NCI-H1417 treated with DMSO at 0.1 percent for 48 hours (cell line): ENCODE results near the gene CYP1B1.
"Not testable (repeated sequence)": the region's sequence is repeated elsewhere in the genome, so short reads cannot be mapped to it uniquely, and the experiment has no call there.

ENCODE experiments used
- DNase-seq: peaks from one replicate; lab custom pipeline; 2025; lab: John Stamatoyannopoulos, UW

CYP1B1 gene

DNA sequence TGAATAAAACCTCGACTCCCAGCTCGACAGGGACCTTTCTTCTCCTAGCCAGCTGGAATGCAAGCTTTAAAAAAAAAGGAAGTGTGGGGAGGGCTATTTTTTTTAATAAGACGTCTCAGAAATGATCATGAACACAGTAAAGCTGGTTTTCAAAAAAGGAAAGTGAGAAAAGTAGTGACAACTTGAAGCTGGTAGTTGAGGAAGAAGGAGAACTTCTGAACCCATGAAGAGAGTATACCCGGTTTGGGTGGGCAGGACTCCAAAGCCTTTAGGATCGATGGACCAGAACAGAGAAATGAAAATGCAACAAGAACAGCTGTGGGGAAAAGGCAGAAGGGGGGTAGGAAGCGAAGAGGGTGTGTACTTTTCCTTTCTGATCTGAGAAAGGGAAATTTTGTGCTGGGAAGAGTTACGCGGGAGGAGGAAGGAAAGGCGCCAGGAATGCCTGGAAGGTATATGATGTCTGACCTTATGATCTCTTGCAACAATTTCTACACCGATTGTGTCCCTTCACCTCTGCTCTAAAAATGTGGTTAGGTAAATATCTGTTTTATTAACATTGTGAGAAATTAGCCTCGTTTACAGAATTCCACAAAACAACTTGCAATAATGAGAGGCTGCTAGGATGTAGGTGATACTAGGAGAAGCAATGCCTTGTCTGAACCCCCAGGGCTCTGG, 22.6 kb upstream of the CYP1B1 start:
- no peak for DNase-seq

DNA sequence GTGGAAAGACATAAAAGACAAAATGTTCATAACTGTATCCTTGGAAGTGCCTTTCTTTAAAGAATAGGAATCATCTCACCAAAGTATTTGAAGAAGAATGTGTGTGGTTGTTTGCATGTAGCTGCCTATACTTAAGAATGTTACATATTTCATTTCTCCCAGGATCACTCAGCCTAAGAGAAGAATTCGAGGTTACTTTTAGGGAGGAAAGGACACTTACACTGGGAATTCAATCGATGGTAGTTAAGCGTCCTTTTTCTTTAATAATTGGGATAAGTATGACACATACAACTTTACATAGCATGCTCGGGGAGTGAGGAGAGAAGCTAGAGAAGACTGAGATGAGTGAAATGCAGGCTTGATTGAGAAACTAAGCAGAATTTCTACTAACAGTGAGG, 22.0 kb upstream of the CYP1B1 start:
- DNase-seq, result no peak

- no peak for DNase-seq
Measured at GRCh38 chr2:38097258-38097987, 21.5 kb upstream of the CYP1B1 start.

GRCh38 chr2:38095996-38096861, 20.3 kb upstream of the CYP1B1 start:
- DNase-seq, result no peak

DNA sequence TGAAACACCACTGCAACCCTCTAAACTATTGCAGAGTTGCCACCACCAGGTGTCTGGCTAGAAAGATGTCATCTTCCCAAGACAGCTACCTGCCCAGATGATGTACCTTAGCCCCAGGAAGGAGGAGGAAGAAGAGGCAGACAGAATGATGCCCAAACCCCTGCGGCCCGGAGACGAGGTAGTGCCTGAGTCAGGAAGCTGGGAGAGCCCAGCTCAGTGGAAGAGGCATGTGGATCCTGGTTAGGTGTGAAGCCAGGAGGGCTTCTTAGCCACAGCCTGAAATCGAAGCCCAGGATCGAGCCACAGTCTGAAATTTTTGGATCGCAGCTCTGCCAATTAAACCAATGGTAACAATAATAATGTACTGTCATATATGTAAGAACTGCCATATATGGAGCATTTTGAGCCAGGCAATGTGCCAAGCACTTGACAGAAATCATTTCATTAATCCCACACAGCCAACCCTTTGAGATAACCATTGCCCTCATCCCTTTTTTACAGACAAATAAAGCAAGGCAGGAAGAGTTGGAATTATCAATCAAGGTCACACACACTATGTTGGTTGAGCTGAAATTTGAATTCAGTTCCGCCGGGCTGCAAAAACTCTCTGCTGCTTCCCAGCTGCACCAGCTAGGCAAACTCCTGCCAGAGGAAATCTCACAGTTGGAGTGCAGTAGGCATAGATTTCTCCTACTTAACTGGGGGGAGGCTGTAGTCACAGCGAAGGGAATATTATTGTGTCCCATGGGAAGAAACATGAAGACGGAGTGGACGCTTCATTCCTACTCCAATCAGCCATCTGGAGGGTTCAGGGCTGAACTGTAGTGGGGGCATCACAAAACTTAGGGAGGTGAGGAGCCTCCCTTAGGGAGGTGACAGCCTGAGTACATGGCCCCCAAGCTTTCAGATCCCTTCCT, 19.4 kb upstream of the CYP1B1 start:
- no peak for DNase-seq

DNA sequence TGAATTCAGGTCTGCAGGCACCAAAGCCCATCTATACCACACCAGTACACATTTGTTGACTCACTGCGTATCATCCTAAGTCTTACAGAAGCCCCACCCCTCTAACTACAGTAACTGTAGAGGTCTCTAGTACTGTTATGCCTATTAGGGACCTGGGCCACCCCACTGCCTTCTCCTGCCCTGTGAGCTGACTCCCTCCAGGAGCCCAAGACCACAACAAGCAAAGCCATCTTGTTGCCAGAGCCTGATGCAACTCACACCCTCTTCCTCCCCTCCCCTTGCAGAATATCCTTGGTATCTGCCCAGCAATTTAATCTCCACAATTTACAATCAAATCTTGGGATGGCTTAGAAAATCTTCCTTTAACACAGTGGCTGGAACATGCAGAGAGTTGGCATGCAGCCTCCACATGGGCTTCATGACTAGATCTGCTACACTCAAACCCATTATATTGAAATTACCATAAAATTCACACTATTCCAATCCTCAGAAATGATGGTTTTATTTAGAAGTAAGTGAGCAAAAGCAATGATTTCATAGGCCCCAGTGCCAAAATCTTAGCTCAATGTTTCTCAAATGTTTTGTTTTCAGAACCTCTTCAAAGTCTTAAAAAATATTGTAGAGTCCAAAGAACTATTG, 17.7 kb upstream of the CYP1B1 start:
- DNase-seq, result no peak

- no peak for DNase-seq
Measured at GRCh38 chr2:38092196-38092902, 16.4 kb upstream of the CYP1B1 start.

- DNase-seq, result no peak
Measured at GRCh38 chr2:38091760-38092159, 15.8 kb upstream of the CYP1B1 start.

DNA sequence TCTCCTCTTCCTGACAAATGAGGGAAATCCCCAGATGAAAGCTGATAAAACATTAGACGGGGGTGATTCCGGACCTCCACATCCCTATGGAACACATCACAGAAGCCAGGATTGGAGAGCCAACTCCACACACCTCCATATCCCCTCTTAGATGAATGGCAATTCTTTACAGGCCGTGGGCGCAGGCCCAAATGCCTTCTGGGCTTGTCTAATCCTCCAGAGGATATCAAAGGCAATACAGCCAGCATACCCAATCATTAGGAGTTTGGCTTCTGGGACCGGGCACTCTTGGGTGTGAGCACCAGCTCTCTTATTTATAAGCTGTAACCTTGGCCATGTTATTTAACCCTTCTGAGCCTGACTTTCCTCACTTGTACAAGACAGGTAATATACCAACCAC, 15.0 kb upstream of the CYP1B1 start:
- no peak for DNase-seq

GRCh38 chr2:38090212-38090611, 14.3 kb upstream of the CYP1B1 start:
- not testable (repeated sequence) for DNase-seq

DNA sequence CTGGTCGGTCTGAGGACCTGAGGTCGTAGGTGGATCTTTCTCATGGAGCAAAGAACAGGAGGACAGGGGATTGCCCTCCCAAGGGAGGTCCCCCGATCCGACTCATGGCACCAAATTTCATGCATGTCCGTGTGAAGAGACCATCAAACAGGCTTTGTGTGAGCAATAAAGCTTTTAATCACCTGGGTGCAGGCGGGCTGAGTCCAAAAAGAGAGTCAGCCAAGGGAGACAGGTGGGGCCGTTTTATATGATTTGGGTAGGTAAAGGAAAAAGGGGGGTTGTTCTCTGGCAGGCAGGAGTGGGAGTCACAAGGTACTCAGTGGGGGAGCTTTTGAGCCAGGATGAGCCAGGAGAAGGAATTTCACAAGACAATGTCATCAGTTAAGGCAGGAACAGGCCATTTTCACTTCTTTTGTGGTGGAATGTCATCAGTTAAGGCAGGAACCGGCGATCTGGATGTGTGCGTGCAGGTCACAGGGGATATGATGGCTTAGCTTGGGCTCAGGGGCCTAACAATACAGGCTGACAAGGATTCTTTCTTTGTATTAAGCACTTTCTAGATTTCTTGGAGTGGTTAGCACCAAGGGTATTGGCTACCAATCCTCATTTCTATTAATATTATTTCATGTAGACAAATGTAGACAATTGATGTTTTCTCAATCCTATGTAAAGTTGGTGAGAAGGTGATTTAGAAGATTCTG, 10.2 kb upstream of the CYP1B1 start:
- DNase-seq, result not testable (repeated sequence)

- not testable (repeated sequence) for DNase-seq
Measured at GRCh38 chr2:38084556-38084955, 8.6 kb upstream of the CYP1B1 start.

- not testable (repeated sequence) for DNase-seq
Measured at GRCh38 chr2:38082727-38083126, 6.8 kb upstream of the CYP1B1 start.

GRCh38 chr2:38080346-38080745, 4.4 kb upstream of the CYP1B1 start:
- no peak for DNase-seq

DNA sequence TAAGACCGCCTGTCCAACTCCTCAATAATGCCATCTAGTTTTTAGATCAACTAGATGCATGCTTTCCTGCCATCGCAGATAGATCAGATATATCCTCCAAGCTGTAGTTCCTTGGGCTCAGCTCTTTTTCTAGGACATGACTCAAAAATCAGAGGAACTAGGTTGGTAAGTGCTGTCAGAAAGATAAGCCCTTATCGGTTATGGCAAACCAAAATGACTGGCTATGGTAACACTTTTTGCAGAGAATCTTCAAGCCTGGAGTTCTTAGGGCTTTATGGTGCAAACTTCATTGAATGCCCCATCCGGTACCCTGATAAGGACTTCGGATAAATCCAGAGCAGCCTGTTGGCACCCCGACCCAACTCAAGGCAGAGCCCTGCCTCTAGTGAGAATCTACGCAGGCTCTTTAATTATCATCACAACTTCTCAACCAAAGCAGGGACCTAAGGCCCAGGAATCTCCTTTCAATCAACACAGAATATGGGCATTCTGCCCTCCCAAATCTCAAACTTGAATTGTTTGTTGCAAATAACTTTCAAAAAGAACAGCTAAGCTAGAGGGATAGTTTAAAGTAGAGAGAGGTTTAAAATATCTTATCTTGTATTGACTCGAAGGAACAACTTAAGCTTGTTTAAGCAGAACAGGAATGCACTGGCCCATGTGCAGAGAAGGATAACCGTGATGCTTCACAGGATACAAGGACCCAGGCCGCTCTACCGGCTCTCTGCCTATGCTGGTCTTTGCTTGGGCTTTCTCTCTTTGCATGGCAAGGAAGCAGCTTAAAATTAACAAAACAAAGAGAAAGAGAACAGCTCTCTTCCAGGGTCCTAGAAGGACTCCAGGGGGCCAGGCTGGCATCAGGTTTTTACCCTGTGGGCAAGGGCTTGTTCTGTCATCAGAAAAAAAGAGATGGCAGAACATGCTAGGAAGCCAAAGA, 3.4 kb upstream of the CYP1B1 start:
- no peak for DNase-seq

GRCh38 chr2:38077431-38077769, 1.4 kb upstream of the CYP1B1 start:
- DNase-seq, result no peak

DNA sequence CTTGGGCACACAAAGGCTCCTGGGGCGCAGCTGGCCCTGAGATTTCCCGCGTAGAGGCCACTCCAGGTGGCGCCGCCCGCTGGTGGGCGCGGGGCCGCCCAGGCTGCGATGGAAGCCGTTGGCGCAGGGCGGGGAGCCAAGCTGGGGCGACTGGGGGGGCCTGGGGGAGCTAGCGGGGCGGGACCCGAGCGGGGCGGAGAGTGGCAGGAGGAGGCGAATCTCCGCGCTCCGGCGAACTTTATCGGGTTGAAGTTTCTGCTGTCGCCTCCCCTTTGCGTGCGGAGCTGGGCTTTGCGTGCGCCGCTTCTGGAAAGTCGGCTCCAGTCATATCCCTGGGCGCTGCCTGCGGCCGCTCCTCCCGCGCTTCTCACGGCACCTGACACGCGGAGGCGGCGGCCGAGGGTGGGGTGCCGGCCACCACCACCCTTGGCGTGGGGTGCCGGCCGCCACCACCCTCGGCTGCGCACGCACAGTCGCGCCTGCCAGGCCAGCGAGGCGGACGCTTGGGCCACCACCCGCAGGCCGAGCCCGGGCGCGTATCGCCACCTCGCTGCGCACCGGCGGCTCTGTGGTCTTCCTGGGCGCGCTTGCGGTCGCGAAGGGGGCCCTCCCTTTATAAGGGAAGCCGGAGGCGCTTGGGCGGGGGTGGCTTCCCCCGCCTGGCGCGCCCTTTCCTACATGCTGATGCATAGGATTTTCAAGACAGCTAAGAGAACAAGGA, 919 bp upstream of the CYP1B1 start:
- no peak for DNase-seq

DNA sequence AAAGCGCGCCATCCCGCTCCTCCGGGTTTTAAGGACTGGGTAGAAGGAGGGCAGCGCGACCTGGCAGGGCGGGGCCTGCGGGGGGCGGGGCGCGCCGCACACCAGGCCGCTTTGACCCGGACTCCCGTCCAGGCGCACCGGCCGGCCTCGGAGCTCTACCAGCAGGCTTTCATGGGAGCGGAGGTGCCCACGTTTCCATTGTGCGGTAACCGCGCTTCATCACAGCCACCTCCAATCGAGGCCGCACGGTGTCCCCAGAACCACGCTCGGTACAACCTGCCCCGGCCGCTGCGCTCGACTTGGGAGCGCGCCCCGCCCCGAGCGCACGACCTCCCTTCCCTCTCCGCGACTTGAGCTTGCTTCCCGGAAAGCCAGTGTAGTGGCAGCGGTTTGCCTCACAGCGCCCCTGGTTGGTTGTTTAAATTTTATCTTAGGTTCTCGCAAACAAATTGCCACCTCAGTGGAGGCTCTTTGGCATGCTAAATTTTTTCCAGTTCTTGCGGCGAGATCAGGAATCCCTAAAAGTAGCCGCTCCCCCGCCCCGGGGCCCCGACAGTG, 280 bp upstream of the CYP1B1 start:
- peak; percentile 33 for DNase-seq
